NCI-H510A (cell line): ENCODE data around the gene DGKK.

Source experiments
- DNase-seq: peaks from one replicate; lab custom pipeline; 2025; lab: John Stamatoyannopoulos, UW

DGKK gene

GRCh38 chrX:50470103-50471031, at the start of gene DGKK:
DGKK (minus strand) TSS chrX:50470825; CDS start chrX:50470678, 147 bp downstream.
- DNase-seq, result no peak

GRCh38 chrX:50514811-50515210, 44.2 kb upstream of the DGKK start:
- no peak for DNase-seq

GRCh38 chrX:50497114-50497513, 26.5 kb upstream of the DGKK start:
- no peak for DNase-seq

GRCh38 chrX:50495616-50496015, 25.0 kb upstream of the DGKK start:
- DNase-seq, result no peak

GRCh38 chrX:50492720-50493119, 22.1 kb upstream of the DGKK start:
- DNase-seq, result no peak

- no peak for DNase-seq
These were observed 14.0 kb upstream of the DGKK start for GRCh38 chrX:50484662-50485061.

GRCh38 chrX:50483283-50483682, 12.7 kb upstream of the DGKK start:
- no peak for DNase-seq

- DNase-seq, result no peak
These were observed 4.6 kb upstream of the DGKK start for GRCh38 chrX:50475208-50475607.

GRCh38 chrX:50471390-50471789, 765 bp upstream of the DGKK start:
- no peak for DNase-seq

GRCh38 chrX:50469206-50469605, 1.4 kb downstream of the DGKK start:
- DNase-seq, result no peak

- DNase-seq, result no peak
These were observed 11.0 kb downstream of the DGKK start for GRCh38 chrX:50459615-50460014.

GRCh38 chrX:50458483-50458882, 12.1 kb downstream of the DGKK start:
- DNase-seq, result no peak

- DNase-seq, result no peak
These were observed 13.7 kb downstream of the DGKK start for GRCh38 chrX:50456712-50457484.

GRCh38 chrX:50452782-50453181, 17.8 kb downstream of the DGKK start:
- no peak for DNase-seq

GRCh38 chrX:50450324-50450723, 20.3 kb downstream of the DGKK start:
- DNase-seq, result no peak

- DNase-seq, result no peak
These were observed 22.1 kb downstream of the DGKK start for GRCh38 chrX:50448565-50448964.

GRCh38 chrX:50447535-50447934, 23.1 kb downstream of the DGKK start:
- no peak for DNase-seq

GRCh38 chrX:50442426-50443116, 28.1 kb downstream of the DGKK start:
- DNase-seq, result no peak

- DNase-seq, result no peak
These were observed 33.8 kb downstream of the DGKK start for GRCh38 chrX:50436797-50437196.

- DNase-seq, result no peak
These were observed 37.8 kb downstream of the DGKK start for GRCh38 chrX:50432829-50433289.

GRCh38 chrX:50431623-50432022, 39.0 kb downstream of the DGKK start:
- DNase-seq, result no peak

- DNase-seq, result no peak
These were observed 39.6 kb downstream of the DGKK start for GRCh38 chrX:50430917-50431575.
